HG03045 (cell line): ENCODE results near the gene CASP9.
"Not testable (repeated sequence)": the region's sequence is repeated elsewhere in the genome, so short reads cannot be mapped to it uniquely, and the experiment has no call there.

ENCODE experiments used
- ATAC-seq: cut with Tn5 transposase; IDR thresholded peaks from one replicate; pipeline ENCODE4 v1.9.1; 2021; ENCODE audit warnings: mild to moderate bottlenecking, moderate library complexity; ENCODE audit not compliant: unreplicated experiment

The CASP9 gene

DNA sequence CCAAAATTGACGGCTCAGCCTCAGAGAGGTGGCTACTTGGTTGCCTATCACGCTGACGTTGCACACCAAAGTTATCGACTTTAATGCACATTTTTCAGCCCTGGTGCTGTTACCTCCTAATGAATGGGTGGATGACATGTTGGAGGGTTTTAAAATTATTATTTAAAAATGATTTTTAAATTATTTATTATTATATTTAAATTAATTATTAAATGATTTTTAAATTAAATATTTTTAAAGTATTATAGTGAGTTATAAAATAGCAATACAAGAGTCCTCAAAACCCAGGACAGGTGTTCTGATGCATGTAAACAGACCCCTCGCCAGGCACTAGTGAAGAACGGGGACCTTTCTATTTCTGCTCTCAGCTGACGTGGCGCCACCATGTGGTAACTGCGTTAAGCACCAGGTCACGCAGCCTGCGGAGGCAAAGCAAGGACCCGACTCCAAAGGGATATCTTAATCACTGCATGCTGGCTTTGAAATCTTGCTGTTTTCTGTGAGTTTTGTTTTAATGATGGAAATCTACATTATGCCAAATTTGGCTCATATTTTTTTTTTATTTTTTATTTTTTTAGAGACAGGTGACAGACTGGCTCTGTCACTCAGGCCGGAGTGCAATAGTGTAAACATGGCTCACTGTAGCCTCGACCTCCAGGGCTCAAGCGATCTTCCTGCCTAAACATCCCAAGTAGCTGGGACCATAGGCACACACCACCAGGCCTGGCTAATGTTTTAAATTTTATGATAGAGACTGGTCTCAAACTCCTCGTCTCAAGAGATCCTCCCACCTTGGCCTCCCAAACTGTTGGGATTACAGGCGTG lies 22.6 kb downstream of the CASP9 start:
- no peak for ATAC-seq

DNA sequence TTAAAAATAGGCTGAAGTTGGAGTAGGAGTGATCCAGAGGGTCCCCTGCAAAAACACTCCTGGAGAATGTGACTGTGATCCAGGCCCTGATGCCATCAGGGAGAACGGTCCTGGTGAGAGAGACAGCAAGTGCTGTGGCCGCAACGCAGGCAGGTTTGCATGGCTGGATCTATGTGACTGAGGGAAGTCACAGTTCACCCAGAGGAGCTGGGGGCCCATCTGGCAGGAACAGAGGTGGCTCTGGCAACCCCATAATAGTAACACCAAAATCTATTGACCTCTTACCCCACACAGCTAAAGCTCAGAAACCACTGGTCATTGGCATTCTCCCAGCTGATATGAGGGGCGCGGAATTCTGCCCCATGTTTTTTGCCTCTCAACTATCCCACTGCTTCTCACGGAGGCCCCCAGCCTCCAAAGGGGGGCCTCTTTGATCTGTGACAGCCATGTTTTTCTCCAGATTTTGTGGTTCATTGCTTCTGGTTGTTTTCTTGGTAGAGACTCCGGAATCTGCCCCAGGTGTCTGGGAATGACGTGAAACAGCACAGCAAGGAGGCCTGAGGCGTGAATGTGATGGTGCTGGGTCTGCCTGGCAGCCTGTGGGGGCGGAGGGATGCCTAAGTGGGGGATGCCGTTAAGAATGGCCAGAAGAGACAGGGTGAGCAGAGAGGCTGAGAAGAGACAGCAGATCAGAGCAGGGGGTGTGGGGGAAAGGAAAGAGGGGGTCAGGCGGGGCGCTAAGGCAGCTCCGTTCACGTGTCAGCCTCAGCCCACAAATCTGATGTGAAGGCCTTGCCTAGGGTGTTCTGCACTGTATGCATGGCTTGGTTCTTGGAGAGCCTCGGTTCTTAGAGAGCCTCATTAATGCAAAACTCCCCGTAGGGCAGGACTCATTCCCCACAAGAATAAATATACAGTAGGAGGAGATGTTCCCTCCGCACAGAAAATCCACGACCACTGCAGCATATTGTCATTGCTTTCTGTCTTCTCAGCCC lies 23.5 kb downstream of the CASP9 start:
- no peak for ATAC-seq

DNA sequence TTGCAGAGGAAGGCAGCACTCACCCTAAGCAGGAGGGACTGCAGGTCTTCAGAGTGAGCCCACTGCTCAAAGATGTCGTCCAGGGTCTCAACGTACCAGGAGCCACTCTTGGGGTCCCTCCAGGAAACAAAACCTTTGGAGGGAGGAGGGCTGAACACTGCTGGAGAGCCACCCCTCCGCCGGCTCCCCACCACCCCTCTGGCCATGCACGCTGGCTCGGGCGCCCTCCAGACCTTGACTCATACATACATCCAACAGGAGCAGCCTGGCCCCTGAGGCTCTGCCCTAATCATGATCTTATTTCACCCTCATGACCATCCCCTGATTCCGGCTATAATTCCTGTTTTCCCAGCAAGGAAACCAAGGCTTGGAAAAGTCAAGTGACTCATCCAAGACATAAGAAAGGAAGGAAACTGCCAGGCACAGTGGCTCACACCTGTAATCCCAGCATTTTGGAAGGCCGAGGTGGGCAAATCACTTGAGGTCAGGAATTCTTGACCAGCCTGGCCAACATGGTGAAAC lies 30.1 kb downstream of the CASP9 start:
- ATAC-seq: no peak

DNA sequence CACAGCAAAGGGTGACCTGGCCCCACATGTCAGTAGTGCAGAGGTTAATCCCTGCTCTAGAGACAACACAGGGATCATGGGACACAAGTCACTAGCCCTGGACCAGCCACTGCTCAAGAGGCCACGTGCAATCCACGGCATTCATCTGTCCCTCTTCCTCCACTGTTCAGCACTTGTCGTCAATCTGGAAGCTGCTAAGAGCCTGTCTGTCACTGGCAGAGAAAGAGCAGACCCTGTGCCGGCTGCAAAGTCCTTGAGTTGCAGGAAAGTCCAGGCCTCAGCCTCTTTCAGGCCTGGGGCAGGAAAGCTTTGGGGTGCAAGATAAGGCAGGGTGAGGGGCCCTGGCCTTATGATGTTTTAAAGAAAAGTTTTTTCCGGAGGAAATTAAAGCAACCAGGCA lies 31.4 kb downstream of the CASP9 start:
- ATAC-seq: no peak

DNA sequence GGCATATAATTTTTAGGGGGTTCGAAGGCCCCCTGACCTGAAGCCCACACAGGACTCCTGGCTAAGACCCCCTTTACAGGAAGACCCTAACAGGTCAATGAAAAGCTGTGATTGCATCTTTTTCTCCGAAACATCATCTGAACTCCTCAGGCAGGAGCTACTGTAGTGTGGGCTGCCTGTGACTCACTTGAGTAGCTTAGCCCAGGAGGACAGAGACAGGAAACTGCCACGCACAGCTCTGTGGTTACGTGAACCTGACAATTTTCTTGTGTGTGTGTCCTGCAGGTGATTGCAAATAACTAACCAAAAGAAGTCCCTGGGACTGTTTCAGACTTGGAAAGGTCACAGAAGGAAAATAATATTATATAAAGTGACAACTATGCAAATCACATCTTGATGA lies 33.0 kb downstream of the CASP9 start:
- ATAC-seq: not testable (repeated sequence)

DNA sequence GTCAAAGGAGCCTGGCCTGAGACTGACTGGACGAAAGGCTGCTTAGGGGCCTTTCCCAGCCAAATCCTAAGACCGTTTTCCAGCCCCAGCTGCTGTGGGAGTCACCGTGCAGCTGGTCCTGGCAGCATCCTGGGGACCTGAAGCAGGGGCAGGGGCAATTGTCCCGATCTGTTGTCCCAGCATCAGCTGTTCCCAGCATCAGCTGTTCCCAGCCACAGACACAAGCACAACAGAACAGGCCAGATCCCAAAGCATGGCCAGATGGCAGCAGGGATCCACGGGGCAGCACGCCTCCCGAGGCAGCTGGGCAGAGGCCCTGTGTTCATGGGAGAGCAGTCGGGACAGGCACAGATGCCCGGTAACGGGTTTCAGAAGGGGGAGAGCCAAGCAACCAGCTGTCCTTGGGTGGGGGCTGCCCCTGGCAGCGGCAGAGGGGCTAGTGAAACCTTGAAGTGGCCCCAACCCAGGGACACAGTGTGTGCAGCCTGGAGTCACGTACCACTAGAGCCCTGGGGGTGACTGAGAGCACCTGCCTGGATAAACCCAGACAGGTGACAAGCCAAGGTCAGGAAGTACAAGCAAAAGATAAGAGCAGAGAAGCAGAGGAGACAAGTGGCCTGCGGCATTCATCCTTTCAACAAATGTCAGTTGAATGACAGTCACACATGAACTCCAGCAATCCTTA lies 34.8 kb downstream of the CASP9 start:
- no peak for ATAC-seq

DNA sequence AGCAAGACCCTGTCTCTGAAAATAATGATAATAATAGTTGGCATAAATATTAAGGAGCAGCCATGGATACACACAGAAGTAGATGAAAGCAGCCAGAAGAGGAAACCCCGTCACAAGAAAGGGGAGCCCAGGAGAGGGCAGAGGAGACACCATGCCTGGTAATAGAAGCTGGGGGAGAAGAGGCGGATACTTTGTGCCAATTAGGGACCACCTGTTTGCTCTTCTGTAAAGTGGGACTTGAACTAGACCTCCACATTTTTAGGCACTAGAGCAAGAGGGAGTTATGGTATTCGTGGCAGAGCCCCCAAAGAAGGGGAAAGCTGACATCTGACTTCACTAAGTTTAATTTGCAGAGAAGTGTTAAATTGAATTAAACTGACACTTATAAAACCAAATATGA lies 35.6 kb downstream of the CASP9 start:
- no peak for ATAC-seq

DNA sequence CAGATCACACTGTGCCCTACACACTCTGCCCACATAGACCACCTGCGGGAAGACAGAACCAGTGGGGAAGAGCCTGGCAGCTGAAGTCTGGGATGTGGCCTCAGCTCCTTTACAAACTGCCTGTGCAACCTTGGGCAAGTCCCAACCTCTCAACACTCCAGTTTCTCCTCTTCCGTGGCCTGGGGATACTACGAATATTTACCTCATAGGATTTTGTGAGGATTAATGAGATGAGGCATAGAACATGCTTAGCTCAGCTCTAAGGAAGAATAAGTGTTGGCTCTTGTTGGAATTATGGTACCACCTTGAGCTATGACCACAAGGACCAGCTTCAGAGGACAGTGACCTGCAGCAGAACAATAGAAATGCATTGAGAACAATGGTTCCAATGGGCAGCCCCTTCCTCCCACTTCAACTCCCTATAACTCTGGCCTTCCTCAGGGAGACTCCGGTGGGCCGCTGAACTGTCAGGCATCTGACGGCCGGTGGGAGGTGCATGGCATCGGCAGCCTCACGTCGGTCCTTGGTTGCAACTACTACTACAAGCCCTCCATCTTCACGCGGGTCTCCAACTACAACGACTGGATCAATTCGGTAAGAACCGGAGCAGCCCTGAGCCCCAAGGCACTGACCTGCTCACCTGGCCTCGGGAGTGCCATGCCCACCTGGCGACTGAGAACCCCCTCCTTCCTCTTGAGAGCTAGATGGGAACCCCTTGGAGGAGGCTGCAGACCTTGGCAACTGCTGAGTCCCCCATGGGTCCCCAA lies 37.0 kb downstream of the CASP9 start:
- ATAC-seq: not testable (repeated sequence)

DNA sequence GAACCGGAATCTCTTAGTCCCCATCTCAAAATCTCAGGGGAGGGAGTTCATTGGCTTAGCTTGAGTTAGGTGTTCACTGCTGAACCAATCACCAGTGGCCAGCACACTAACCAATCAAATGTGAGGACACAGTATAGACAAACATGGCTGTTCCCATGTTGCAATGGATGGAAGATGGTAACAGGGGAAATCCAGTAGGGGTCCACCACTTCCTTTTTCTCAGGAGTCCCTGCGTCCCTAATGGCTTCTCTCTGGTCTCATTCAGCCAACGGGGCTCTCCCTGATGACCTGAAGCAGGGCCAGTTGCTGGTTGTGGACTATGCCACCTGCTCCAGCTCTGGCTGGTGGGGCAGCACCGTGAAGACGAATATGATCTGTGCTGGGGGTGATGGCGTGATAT lies 38.4 kb downstream of the CASP9 start:
- no peak for ATAC-seq

DNA sequence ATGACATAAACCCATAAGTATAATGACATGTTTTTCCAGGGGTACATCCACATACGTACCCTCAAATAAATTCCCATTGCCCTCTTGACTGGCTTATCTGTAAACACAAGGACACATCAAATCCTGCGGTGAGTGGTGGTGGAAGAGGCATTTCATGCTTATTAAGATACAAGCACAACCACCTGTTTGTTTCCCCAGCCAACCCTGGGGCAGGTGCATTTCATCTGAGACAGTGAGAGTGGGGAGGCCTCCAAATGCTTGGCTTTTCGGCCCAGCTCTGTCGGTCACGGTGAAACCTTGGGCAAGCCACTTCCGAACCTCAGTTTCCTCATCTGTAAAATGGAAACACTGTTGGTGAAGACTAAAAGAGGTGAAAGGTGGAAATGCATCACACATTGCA lies 39.6 kb downstream of the CASP9 start:
- not testable (repeated sequence) for ATAC-seq

DNA sequence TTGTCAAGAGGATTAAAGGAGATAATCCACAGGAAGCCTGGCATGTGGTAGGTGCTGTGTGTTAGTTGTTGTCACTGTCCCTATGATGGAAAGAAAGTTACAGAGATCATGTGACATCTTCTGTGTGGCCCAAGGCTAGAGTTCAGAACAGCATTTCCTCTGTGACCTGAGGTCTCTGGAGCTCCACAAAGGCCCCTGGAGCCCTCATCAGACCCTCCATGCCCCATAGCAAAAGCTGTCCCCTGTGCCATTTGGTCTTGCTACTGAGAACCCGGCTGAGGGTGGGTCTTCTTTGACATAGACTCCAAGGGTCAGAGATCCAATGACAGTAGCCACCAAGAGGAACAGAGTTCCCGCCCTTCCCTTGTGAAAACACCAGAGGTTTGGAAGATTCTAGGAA lies 40.0 kb downstream of the CASP9 start:
- ATAC-seq: no peak

DNA sequence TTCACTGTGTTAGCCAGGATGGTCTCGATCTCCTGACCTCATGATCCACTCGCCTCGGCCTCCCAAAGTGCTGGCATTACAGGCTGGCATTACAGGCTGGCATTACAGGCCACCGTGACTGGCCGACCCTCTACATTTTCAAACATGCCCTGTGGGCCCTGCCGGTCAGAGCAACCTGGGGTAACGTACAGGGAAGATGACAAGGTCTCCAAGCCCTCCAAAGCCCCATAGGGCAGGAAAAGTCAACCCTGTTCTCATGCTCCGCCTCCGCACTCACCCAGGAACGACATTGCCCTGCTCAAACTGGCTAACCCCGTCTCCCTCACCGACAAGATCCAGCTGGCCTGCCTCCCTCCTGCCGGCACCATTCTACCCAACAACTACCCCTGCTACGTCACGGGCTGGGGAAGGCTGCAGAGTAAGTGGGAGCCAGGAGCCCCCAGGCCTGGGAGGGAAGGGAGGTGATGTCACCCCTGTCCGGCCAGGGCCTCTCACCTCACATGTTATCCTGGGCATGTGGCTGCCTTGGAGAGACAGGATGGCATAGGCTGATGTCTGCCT lies 41.0 kb downstream of the CASP9 start:
- ATAC-seq: not testable (repeated sequence)

DNA sequence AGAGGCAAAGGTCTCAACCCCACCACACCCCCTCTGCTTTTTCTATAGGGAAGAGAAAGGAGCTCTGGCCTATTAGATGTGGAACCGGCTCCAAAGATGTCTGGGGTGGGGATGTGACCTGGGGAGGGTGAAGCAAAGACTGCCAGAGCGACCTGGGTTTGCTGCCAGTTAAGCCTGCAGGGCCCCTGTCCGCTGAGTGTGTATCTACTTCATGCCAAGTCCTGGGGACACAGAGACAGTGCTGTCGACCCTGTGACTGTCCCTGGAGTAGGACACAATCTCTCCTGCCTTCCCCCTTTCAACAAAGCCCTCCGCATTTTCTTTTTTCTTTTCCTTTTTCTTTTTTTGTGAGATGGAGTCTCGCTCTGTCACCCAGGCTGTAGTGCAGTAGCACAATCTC lies 41.6 kb downstream of the CASP9 start:
- not testable (repeated sequence) for ATAC-seq

DNA sequence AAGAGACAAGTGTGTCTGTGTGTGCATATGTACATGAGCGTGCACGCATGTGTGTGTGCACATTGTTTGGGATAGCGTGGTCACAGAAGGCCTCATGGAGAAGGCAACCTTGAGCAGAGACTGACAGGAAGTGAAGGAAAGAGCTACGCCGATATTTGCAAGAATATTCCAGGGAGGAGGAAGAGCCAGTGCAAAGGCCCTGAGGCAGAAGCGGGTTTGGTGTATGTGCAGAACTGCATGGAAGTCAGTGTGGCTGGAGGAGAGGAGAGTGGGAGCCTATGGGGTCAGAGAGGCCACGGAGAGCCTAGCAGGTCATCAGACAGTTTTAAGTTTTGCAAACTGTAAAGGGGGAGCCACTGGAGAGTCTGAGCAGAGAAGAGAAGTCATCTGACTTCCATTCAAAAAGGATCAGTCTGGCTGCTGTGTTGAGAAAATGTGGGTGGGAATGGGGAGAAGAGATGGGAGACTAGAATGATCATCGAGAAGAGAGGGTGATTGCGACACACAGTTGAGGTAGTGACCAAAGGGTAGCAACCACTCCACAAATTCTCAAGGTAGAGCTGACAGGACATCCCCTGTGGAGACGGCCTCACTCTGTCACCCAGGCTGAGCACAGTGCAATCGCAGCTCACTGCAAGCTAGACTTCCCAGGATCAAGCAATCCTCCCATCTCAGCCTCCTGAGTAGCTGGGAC lies 44.2 kb downstream of the CASP9 start:
- no peak for ATAC-seq

DNA sequence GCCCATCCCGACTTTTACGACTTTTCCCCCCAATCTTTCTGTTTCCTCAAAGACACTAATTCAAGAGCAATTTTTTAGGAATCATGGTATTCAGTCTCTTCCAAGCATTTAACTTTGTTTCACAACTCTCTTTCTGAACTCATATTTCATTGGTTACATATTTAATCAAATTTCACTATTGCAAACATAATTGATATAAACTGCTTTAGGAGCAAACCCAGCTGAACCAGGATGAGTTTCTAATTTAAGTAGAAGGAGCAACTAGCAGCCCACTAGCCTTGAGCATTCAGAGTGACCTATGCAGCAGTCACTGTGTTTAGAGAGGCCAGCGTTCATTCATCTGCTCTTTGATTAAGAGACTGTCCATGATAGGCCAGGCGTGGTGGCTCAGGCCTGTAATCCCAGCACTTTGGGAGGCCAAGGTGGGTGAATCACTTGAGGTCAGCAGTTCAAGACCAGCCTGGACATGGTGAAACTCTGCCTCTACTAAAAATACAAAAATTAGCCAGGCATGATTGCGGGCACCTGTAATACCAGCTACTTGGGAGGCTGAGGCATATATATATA lies 46.3 kb downstream of the CASP9 start:
- ATAC-seq: no peak

DNA sequence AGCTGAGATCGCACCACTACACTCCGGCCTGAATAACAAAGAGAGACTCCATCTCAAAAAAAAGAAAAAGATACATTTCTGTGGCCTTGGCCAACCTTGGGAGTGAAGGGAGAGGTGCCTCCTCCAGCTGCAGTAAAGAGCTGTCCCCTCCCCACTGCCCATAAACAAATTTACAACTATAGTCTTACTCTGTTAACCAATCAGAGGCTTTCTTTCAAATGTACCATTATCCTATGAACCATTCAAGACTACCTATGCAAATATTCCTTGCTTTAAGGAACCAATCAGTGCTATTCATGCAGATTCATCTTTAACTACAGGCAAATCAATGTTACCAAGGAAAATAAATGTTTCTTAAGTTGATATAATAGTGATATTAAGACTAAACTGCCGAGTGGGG lies 47.1 kb downstream of the CASP9 start:
- ATAC-seq: no peak

DNA sequence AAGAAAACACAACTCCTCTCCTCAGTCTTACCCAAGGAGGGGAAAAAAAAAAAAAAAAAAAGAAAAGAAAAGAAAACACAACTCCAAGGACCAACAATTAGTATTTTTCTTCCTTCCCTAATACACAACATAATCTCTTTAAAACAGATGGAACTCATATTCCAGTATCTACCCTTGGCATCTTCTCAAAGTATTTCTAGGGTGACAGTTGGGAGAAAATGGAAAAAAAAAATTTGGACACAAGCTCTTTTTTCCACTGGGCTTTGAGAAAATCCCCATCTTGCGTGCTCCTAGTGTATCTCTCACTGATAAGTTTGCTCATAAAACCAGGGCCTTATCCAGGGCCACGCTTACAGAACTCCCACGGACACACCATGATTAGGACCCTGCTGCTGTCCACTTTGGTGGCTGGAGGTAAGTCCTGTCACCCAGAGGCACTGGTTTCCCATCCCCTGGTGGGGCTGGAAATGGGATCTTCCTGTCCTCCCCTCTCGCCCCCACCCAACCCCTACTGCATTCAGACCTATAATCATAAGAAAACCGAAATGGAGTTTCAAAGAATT lies 48.2 kb downstream of the CASP9 start, which contains the start of gene CELA2B:
Gene CELA2B (plus strand): TSS at position 353 of the 563 bp plus-strand sequence. CDS start 22 bp downstream, at position 375.
- no peak for ATAC-seq

DNA sequence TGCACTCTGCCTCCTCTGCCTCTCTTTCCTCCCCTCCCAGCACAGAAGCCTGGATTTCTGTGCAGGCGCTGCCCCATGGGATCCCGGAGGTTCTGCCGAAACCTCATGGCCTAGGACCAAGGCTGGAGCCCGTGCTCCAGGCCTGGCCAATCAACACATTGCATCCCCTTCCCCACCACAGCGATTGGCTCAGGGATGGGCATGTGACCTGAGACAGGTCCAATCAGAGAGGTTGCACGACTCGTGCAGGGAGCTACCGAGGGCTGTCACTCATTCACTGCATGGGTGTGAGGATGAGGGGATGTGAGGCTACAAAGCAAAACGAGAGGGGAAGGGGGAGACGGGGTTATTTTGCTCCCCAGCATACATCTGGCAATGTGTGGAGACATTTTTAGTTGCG lies 51.4 kb downstream of the CASP9 start:
- no peak for ATAC-seq

DNA sequence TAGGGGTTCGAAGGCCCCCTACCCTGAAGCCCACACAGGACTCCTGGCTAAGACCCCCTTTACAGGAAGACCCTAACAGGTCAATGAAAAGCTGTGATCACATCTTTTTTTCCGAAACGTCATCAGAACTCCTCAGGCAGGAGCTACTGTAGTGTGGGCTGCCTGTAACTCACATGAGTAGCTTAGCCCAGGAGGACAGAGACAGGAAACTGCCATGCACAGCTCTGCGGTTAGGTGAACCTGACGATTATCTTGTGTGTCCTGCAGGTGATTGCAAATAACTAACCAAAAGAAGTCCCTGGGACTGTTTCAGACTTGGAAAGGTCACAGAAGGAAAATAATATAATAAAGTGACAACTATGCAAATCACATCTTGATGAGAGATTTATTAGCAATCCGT lies 52.3 kb downstream of the CASP9 start:
- not testable (repeated sequence) for ATAC-seq
